ENCODE results near the gene TSHZ3.
A peak's percentile ranks its signal among the peaks of the same experiment; 100 is the strongest.

The TSHZ3 gene

DNA sequence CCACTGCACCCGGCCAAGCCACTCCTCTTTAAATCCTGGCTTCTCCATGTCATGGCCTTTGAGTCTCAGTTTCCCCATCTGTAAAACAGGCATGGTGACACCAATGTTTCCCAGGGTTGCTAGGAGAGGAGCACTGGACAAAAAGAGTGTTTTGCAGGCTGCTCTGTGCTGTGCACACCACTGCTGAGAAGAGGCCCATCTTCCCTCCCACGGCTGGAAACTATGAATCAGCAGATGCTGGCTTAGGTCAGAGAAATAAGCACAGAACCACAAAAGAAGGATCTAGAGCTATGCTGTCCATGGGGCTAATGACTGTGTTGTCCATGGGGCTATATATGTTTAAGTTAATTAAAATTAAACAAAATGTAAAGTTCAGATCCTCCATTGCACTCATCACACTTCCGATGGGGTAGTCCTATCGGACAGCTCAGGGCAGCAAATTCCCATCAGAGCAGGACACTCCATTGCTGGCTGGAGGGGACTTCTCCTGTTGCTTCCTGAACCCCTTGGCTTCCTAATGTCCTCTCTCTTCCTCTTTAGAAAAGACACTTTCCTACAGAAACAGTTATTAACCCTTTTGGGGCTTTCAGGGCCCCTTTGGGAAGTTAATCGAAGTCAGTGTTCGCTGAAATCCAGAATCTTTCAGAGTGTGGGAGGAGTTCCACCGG, 37.1 kb downstream of the TSHZ3 start:
- DNase-seq = peak; percentile 83

DNA sequence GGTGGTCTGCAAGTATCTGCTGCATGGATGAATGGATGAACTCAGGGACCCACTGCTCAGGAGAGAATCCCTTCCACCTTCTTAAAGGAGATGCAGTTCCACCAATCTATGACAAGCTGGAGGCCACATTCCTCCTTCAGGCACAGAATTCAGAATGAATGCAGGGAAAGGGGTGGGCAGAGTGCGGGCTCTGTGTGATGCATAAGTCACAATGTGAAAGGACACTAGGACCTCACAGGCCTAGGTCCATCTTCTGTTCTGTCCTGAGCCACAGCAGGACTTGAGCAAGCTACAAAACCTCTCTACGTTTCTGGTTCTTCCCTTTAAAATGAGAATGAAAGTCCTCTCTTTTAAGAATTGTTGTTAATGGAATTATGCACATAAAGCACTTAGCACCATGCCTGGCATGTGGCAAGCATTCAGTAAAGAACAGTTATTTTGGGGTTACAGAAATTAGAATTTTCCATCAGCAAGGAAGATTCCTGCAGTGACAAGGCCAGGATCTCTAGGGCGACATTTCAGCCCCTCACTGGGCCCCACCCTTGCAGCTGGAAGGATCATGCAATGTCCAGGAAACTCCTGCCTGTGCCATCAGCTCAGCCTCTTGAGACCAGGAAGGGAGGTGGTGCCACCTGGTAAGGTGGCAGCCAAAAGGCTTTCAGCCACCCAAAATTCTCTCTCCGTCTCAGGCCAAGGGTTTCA, 38.7 kb downstream of the TSHZ3 start:
- no peak for DNase-seq

DNA sequence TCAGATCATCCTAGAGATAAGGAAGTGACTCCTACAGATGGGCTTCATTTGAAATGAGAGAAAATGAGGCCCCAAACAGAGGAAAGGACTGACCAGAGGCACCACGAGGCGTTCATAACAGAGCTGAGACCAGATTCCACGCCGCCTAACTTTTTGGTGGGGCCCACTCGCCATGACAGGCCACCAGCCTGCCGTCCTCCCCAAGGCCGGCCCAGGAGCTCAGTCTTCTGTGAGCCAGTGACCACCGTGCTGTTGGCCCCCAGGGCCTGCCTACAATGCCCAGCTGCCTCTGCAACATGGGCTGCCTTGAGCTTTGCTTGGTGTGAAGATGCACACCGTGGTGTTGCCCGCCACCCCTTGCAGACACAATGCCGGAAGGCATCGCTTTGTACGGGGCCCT, 40.5 kb downstream of the TSHZ3 start:
- no peak for DNase-seq

DNA sequence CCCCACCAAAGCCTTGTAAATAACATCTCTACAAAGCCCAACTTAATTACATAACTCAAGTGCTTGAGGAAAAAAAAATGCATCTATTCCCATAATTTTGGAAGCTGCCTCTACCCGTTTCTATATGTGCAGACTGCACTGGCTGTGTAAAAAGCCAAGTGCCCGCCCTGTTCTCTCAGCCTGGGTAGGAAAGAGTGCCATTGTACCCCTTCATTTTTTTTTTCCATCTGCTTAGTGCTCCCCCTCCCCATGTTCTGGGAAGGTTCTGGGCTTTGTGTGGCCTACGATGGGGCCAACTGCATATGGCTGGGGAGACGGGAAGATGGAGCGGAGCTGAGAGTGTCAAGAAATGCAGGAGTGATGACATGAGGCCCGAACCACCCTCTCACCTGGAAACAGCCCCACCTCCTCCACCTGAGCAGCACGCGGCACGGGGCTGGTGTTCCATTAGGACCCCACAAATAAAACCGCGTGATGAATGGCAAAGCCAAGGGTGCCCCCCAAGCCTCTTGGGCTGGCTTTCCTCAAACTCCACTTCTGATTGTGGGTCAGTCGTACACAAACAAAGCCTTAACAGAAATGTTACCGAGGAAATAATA, 42.1 kb downstream of the TSHZ3 start:
- no peak for DNase-seq

DNA sequence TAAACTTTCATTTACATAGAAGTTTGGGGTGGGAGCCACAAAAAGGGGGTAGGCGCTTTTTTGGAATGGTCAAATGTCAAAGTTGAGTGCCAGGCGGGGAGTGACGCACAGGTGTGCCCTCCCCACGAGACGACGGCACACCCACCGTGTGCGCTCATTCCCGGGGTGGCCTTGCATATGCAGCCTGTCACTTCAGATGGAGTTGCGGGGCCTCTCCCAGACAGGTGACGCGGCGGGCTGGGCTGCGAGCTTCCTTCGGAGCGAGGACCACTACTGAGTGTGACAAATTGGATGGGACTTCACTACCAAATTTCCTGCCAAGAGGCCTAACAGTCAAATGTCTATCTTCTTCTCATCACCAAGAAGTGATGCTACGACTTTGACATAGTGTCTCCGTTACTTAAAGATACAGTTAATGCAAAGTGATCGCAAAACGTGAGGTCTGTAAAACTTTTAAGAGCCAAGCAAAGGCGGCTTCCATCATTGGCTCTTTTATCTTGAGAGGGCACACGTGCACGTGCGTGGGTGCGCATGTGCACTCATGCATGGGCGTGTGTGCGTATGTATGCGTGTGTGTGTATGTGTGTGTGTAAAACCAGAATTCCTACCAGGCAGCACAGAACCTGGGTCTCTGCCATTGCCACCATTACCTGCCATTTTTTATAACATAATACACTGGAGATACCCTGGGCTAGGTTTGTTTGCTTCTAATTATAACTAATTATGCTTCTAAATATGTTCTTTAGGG, 43.1 kb downstream of the TSHZ3 start:
- no peak for DNase-seq

DNA sequence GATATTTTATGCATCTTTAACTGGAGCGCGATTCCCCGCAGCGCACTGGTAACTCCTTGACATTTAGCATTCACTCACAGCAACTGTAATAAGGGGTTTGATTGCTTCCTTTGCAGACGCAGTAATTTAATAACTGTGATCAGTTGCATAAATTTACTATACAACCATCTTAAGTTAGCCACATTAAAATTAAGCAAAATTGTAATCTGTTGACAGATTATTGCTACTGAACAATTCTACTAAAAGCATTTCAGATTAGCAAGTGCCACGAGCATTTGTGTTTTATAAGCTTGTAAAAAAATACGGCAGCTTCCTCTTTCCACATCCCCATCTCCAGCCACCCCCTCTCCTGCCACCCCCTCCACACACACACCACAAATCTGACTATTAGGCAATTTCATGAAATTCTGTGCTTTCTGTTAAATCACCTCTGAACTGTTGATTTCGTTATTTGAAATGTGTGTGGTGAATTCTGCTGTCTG, 44.4 kb downstream of the TSHZ3 start:
- DNase-seq = no peak

DNA sequence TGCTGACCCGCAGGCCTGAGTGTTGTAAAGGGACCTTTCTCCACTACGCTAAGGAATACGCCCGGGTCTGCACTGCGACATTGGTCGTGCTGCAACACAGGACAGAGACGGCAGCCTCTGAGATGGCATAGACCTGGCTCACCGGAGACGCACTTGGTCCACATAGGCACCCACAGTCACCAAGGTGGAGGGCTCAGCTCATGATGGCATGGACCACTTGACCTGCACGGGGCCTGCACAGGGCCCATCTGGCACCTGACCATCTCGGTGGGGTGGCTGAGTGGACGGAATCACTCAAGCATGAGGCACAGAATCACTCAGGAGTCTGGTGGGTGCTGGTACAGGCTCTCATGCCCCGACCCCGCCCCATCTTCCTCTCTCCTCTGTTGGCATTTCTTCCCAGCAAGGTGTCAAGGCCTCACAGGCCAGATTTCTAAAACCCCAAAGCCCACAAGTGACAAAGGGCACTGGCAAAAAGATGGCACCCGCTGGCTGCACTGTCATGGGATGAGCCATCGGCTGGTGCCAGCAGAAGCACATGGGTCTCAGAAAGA, 45.9 kb downstream of the TSHZ3 start:
- DNase-seq = no peak

DNA sequence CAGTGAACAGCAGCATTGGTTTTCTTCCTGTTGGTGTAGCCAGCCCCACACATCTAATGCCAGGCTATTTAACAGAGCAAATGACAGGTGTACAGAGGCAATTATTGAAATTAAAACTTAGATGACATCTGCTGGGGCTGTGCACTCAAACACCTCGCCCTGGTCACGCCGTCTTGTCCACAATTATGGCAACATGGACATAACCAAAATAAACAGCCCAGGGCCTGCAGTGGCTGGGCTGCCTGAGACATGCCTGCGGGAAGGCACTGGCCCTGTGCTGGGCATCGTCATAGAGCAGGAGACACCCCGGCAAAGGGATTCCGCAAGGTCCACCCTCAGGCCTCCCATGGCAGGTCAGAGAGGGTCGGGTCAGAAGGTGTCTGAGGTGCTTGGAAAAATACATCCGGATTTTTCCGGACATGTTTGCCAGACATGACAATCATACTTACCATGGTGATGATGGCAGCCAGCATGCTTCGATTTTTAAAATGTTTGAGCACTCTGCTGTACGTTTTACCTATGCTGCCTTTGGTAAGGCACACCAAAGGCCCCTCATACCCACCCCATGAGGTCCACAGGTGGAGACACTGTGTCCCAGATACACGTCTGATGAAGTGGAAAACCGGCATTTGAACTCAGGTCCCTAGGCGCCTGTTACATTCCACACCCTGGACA, 47.8 kb downstream of the TSHZ3 start:
- no peak for DNase-seq

DNA sequence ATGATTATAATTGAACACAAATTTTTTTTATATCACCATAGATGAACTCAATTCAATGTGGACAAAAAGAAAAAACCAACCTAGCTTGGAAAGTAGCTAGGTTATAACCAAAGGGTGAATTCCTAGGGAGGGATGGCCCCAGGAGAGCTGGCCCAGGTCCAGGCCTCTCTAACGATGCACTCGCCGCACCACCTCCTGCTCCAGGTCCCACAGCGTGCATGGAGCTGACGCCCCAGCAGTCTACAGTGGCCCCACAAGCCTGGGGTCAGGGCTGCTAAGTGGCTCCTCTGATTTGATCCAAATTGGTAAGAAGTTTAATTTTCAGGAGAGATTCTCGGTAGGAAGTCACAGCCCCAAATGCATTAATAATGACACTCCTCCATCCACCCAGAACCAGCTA, 48.8 kb downstream of the TSHZ3 start:
- DNase-seq = no peak

DNA sequence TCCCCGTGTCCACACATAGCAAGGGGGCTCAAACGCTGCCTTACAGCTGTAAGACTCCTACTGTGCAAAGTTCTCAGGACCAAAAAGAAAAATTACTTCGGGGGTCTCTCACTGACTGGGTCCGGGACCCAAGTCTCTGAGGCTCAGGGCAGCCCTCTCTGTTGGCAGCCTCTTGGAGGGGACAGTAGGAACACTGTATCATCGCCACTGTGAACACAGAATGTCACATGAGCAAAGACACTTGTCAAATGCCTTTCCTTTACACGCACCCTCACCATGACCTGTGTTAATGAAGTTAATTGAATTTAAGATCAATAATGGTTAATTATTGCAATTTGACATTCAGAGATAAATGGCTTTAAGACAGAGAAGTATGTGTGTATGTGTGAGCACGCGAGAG, 49.6 kb downstream of the TSHZ3 start:
- no peak for DNase-seq

DNA sequence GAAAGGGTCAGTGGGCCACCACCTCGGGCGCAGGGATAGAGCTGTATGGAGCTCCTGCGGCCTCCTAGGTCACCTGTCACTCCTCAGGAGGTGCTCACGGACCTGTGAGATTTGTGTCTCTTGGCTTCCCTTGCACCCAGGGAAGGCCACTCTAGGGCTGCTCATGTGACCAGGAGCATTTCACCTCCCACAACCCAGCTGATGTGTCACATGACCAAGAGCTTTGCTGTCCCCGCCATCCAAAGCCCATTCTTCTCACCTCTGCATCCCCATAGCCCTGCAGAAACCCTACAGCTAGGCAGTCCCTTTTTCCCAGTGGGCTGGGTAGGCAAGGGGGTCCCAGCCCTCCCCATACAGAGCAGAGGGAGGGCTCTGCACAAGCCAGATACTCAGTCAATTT, 51.2 kb downstream of the TSHZ3 start:
- no peak for DNase-seq

DNA sequence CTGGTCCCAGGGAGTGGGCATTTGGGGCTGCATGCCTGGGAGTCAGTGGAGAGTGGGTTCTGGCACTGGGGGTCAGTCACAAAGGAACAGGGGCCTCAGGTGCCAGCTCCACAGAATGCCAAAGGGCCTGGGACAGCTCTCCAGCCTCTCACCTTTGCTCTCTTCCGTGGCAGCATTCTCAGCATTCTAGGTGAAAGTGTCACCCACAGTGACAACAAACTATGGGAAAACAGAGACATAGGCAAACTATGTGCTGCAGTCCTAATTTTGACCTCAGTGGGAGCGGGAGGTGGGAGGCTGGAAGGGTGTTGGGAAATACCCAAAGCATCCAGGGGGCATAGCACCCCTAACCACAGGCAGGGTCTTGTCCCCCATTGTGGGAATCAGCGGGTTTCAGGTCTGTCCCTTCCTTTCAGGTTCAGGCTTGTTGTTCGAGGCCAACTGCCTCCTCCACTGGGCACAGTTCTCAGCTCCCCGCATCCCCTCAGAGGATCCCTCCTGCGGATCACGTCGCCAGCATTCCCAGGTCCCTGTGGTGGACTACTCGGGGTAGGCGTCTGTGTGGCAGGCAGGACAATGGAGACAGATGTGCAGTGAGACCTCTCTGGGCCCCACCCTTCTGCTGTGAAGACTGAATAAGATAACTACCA, 52.4 kb downstream of the TSHZ3 start:
- DNase-seq = no peak

DNA sequence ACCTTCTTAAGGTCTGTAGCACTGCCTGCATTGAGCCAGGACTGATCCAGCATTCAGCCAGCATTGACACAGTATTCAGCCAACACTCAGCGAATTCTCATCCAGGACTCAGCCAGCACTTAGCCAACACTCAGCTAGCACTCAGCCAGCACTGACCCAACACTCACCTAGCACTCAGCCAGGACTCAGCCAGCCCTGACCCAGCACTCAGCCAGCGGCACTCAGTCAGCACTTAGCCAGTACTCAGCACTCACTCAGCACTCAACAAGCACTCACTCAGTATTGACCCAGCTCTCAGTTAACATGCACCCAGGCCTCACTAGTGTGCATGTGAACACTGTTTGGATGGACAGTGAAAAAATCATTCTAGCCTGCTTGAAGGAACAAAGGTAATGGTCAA, 55.0 kb downstream of the TSHZ3 start:
- no peak for DNase-seq

DNA sequence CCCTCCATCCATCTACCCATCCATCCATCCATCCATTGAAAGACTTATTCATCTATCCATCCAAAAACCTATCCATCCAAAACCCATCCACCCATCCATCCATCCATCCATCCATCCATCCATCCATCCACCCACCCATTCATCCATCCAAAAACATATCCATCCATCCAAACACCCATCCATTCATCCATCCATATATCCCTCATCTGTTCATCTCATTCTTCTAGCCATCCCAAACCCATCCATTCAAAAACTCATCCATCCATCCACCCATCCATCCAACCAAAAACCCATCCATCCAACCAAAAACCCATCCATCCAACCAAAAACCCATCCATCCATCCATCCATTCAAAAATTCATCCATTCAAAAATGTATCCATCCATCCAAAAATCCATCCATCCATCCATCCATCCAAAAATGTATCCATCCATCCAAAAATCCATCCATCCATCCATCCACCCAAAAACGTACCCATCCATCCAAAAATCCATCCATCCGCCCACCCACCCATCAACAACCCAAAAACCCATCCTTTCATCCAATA, 56.5 kb downstream of the TSHZ3 start:
- no peak for DNase-seq

DNA sequence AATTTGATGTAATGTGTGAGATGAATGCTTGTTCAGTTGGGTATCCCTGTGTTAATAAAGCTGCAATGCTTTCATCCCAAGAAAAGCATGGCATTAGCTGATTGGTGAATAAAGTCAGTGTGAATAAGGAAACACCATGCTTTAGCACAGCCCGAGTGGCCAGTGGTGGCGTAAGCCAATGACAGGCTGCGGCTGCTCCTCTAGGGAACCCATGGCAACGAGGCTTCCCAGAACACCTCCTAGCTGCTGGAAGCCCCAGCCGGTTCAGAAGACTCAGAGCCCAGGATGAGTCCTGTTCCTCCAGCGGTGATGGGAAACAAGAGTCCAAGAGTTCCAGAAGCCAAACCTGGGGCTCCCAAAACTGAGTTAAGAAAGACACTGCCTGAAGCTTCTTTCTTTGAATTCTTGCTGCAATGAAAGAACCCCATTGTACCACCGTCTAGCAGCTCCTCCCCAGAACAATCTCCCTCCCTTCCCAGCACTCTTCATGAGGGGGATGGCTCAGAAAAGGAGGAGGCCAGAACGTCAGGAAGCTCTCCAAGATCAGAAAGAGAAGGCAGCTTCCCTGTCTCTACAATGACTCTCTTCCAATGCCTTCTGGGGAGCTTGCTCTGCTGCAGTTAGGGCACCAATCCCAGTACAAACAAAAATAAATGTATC, 58.2 kb downstream of the TSHZ3 start:
- no peak for DNase-seq

DNA sequence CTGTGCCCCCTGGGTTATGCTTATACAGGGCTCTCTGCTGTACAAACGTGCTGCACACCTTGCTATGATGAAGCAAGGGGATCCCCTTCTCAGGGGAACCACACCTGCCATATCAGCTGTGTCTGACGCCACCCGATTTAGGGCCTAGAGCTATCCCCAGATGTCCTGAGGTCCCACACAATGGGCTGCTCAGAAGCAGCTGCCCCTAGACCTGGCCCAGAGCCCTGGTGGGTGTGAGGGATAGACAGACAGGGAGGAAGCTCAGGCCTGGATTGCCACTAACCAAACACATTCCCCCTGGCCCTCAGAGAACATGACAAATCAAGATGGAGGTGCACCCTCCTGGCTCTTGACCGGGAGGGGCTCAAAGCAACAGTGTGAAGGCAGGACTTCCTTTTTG, 59.3 kb downstream of the TSHZ3 start:
- DNase-seq = no peak

DNA sequence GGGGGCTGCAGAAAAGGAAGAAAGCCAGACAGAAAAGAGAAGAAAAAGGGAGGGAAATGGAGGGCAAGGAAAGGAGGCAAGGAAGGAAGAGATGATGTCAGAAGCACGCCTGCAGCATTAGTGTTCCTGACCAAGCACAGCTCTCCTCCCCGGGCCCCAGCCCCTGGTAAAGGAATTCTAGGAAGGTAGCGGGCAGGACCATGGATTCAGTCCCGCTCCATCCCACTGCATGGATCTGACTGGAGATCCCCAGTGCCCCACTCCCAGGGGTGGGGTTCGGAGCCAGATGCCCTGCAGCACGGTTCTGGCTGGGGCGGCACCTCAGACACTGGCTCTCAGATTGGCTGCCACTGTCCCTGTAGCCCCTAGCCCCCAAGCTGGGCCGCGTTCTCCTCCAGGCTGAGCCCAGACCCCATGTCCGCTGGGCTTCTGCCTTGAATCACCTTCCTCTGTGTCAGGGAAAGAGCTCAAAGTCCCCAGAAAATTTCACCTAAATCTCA, 59.8 kb downstream of the TSHZ3 start:
- no peak for DNase-seq

DNA sequence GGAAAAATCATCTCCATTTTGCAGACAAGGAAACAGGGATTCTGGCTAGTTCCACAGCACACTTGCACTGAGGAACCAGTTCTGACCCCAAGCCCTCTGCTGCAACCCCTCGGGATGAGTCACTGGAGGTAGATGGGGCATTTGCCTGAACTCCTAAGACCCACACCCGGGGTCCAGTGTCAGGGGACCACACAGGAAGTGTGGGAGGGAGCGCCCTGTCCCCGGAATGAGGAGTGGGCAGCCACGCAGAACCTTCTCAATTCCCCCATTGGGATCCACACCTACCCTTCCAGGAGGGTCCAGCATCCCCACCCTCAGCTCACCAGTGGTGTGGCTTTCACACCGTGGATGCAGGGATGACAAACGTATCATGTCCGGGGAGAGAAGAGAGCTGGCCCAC, 62.7 kb downstream of the TSHZ3 start:
- DNase-seq = no peak

DNA sequence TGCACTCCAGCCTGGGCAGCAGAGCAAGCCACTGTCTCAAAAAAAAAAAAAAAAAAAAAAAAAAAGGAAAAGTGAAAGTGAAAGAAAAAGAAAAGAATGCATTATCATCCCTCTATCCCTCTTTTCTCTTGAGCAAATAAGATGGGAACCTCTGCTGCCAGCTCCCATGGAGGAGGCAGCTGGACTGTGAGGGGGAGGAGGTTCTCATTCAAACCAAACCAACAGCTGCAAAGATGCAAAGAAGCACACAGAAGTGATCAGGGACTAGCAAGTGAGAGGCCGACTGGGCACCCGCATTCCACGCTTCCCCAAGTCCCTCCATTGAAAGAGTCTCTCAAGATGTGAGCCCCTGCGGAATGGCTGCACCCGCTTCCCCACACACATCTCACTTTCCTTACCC, 63.5 kb downstream of the TSHZ3 start:
- DNase-seq = peak; percentile 33

DNA sequence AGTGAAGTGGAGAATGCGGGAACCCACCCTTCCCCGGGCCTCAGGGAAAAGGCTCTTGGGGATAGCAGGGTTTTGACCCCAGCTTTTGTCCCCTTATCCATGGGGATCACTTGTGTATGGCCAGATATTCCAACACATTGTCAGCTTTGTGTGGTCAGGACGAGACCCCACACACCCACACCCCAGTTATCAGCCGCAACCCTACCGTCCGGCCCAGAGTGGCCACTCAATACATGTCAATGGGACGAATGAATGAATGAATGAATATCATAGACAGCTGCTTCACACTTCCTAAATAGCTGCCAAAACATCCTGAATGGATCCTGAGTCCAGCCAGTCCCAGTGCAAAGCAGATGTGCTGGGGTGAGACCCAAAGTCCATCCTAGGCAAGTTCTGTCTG, 64.6 kb downstream of the TSHZ3 start:
- DNase-seq = no peak

DNA sequence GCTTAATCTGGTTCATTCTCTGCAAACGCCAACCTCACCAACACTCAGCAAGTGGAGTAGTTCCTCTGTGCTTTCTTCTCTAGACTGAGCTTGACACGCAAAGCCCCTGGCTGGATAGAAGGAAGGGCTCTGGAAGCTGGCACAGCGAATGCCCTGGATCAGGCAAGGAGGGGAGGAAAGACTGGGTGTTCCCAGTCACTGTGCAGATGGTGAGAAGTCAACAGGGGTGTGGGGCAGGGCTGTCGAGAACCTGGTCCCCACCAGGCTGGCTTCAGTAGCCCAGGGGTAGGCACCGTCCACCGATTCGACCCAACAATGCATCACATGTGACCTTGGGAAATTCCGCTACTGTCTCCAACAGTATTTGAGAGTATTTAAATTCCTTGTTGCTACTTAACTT, 65.5 kb downstream of the TSHZ3 start:
- no peak for DNase-seq
